H54 (cell line): ENCODE measurements around the gene TMEM39A.

Experiments used
- DNase-seq: peaks from one replicate; pipeline ENCODE4 v3.0.0; 2011; ENCODE audit warnings: low spot score, mixed read lengths; ENCODE audit not compliant: insufficient read length
- FAIRE-seq: peaks from 3 replicates; lab custom pipeline; 2011; peaks lifted over from hg19 to GRCh38; lab: Jason Lieb, UNC
- POLR2A ChIP-seq: IDR thresholded peaks from 2 replicates; pipeline ENCODE4 v1.6.1; 2011; ENCODE audit warnings: low read depth, mild to moderate bottlenecking, low read length

TMEM39A gene, protein sequence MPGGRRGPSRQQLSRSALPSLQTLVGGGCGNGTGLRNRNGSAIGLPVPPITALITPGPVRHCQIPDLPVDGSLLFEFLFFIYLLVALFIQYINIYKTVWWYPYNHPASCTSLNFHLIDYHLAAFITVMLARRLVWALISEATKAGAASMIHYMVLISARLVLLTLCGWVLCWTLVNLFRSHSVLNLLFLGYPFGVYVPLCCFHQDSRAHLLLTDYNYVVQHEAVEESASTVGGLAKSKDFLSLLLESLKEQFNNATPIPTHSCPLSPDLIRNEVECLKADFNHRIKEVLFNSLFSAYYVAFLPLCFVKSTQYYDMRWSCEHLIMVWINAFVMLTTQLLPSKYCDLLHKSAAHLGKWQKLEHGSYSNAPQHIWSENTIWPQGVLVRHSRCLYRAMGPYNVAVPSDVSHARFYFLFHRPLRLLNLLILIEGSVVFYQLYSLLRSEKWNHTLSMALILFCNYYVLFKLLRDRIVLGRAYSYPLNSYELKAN

DNA sequence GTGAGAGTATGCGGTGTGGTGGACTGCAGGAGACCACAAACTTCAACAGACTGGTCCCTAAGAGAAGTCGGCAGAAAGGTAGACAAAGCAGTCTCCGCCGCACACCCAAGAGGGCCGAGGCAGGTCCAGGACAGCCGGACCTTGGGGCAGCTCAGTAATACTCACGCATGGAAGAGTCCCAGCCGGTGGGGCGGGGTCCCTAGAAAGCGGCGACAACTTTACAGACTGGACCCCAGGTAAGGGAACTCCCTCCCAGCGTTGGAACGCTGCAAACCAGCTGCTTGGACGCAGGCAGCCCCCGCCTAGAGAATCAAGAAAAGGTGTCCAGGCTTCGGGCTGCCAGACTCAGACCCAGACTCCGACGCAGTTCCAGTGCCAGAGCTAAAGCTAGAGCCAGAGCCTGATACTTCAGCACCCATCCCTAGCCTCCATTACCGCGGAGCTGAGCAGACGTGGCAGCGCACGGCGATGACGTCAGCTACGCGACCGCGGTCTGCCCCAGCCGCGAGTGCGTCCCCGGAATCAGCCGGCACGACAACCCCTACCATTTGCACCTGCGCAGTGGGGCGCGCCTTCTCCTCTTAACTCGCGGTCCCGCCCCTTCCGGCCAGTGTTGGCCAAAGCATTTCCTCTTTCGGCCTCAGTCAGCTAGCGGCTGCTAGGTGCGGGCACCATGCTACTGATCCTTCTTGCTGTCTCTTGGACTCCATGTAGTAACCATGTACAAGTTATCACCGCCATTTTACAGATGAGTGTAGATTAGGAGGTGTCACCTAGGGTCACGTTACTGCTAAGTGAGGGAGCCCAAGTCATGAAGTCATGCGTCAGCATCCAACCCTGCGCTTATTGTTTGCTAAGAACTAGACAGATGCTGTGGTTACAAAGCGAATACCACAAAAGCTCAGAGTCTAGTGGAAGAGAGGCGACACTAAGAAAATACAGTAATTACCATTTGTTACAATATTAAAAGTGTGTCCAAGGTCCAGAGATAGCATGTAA is at the start of gene TMEM39A:
TMEM39A (minus strand) TSS at position 445 of the 999 bp plus-strand sequence. CDS start 1,541 bp downstream, outside the sequence.
- DNase-seq, result peak; percentile 97
- TF ChIP-seq POLR2A, result peak; percentile 90
- peak; percentile 99 for FAIRE-seq

DNA sequence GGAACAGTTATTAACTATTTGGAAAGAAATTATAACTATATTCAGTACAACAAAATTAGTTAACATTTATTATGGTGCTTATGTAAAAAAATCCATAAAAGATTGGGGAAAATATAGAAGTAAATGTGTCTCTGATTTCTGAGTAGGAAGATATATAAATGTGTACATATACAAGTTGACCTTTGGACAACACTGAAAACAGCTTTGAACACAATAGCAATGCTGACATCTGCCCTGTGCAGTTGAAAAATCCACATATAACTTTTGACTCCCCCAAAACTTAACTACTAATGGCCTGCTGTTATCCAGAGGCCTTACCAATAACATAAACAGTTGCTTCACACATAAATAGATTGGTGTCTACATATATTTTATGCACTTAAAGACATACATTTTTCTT is 47.3 kb upstream of the TMEM39A start:
- no peak for DNase-seq
- TF ChIP-seq POLR2A, result no peak
- FAIRE-seq, result no peak

DNA sequence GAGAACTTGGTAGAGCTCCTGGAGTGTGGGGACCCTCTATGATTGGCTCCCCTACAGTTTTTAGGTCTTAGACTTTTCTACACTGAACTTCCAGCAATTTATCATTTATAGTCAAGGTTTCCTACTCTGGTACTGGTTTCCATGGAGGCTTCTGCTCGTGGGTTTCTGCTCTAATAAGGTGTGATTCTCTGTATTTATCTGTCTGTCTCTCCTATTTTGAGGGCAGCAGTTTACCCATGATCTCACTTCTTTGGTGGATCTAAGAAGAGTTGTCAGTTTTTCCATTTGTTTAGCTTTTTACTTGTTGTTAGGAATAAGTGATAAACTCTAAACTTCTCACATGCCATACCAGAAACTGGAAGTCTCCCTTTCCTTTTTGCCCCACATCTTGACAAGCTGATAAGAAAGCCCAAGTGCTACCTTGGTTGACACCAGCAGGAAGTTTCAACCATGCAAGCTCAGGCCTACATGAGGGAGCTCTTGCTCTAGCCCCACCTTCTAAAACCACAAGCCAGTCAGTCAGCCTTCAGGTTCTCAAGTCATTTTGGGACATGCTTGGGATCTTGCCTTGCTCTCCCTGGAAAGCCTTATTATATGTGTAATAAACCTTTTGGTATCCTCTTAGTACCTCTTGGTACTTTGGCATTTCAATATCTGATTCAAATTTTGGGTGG is 44.9 kb upstream of the TMEM39A start:
- FAIRE-seq, result no peak
- DNase-seq, result no peak
- TF ChIP-seq POLR2A, result no peak

DNA sequence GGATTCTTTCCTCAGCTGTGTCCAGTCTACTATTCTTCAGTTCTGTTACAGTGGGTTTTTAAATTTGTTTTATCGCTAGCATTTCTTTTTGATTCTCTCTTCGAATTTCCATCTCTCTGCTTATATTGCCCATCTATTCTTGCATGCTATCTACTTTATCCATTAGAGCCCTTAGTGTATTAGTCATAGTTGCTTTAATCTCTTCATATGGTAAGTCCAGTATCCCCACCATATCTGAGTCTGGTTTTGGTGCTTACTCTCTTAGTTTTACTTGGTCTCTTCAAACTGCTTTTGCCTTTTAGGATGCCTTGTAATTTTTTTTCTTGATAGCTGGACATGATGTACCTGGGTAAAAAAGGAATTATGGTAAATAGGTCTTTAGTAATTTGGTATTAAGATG is 44.0 kb upstream of the TMEM39A start:
- DNase-seq, result no peak
- no peak for FAIRE-seq
- TF ChIP-seq POLR2A, result no peak

GRCh38 chr3:119506631-119507030 is 43.2 kb upstream of the TMEM39A start:
- no peak for DNase-seq
- peak; percentile 36 for FAIRE-seq
- no peak for TF ChIP-seq POLR2A

- DNase-seq (no peak), FAIRE-seq (peak; percentile 38)
- TF ChIP-seq POLR2A, result no peak
Observed at GRCh38 chr3:119500901-119501300, 37.5 kb upstream of the TMEM39A start.

DNA sequence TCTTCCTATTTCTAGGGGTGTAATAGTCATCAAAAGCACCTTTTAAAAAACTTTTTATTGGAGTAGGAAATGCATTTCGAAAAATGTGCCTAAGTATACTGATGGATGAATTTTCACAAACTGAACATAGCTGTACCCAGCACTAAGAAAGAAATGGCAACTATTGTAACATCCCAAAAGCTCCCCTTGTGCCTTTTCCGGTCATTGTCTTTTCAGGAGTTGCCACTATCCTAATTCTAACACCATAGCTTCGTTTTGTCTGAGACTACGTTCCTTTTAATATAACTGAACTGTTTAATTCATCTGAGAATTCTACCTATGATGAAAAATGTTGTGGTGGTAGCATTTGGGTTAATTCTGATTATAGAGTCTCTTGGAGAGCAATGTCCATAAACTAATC is 36.9 kb upstream of the TMEM39A start:
- FAIRE-seq, result no peak
- DNase-seq, result no peak
- no peak for TF ChIP-seq POLR2A

GRCh38 chr3:119498186-119499011 is 35.0 kb upstream of the TMEM39A start, which contains the start of gene TIMMDC1:
Gene TIMMDC1 (plus strand): TSS chr3:119498547. CDS start chr3:119498734, 187 bp downstream.
- peak; percentile 81 for TF ChIP-seq POLR2A
- DNase-seq, result peak; percentile 94
- peak; percentile 88 for FAIRE-seq

DNA sequence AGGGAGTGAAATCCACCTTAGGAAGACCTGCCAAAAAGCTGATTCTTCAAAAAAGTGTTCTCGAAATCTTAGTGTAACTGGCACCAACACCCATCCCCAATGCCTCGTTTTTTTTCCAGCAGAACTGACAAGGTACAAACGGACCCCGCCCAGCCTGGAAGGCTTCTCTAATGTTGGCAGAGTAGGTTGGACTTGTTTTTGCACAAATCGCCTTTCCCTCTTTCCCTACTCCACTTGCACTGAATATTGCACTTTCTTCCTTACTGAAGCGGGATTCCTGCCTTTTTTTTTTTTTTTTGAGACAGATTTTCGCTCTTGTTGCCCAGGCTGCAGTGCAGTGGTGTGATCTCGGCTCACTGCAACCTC is 34.4 kb upstream of the TMEM39A start:
- FAIRE-seq (no peak), DNase-seq (no peak)
- no peak for TF ChIP-seq POLR2A

- FAIRE-seq, result no peak
- no peak for TF ChIP-seq POLR2A
- no peak for DNase-seq
Observed at GRCh38 chr3:119494597-119494996, 31.2 kb upstream of the TMEM39A start.

- FAIRE-seq (no peak), DNase-seq (no peak)
- no peak for TF ChIP-seq POLR2A
Observed at GRCh38 chr3:119492810-119493209, 29.4 kb upstream of the TMEM39A start.

GRCh38 chr3:119492128-119492527 is 28.7 kb upstream of the TMEM39A start:
- TF ChIP-seq POLR2A, result no peak
- DNase-seq (no peak), FAIRE-seq (no peak)
